Measurements from ENCODE around the gene ACVR1. TPM values are rescaled to one million over a fixed set of nuclear protein-coding genes. Genes with fewer than 3 reads are reported as not detected.

Gene ACVR1
- total and polyA plus RNA-seq, 2 of the 13 experiments (the other 11 are each of a cell fraction or from before 2014, with no cell fraction given), result 2.3 to 5.4 TPM

GRCh38 chr2:157874348-157874747 lies 1.8 kb downstream of the ACVR1 start:
- Histone ChIP-seq H2AFZ (ENCODE audit: low read length) (no peak overlapping the region), H3K79me2 (ENCODE audit: insufficient read depth, low read length) (no peaks in the 10 kb centered on the region), H3K4me3 (replicated peaks in 1 of 3; ENCODE audit: insufficient read depth in 1 of 3, low read depth in 2 of 3, low read length in 3 of 3) (peak overlapping the region in 1 of 3 experiments; percentile 94; a peak in 1 of 6 replicates), H3K27me3 (ENCODE audit: control insufficient read depth in 1 of 2, insufficient read depth in 2 of 2, low read length in 2 of 2) (peaks cover 0 to 13% of the 10 kb centered on the region in 2 experiments; a peak in 1 of 5 replicates), H3K4me1 (ENCODE audit: insufficient read depth, low read length) (peaks cover 43% of the 10 kb centered on the region), H4K20me1 (ENCODE audit: insufficient read depth, low read length) (no peaks in the 10 kb centered on the region), H3K9me3 (ENCODE audit: low read length) (no peaks in the 10 kb centered on the region), H3K9ac (ENCODE audit: insufficient read depth, low read depth, low read length) (no peak overlapping the region), H3K4me2 (ENCODE audit: low read depth, low read length) (peak overlapping the region; percentile 98), H3K36me3 (replicated peaks in 1 of 2; ENCODE audit: control insufficient read depth in 1 of 2, insufficient read depth in 2 of 2, low read length in 2 of 2) (no peaks in the 10 kb centered on the region), H3K27ac (ENCODE audit: extremely low read length, insufficient read depth, low read length) (no peak overlapping the region)
- 90% methylated on average over 4 of the region's 4 CpGs for WGBS (ENCODE audit: low lambda C conversion rate)
- no TSS peak for BruUV-seq (replicated peaks)
- DNase-seq (ENCODE audit: low spot score), result no peak
- intact Hi-C loops (cut with micrococcal nuclease; ENCODE audit: unreplicated experiment), result loop anchor here (10.0 kb wide), 1 partner anchor 250 kb away; the partner anchor contains the start of gene ACVR1C
- in situ Hi-C loops (cut with HindIII; ENCODE audit: extremely low pct_ligation_motif_present, low pct_unique_long_range_greater_than_20kb), result no loop called here
- TF ChIP-seq MXI1 (IDR thresholded peaks at IDR 0.05; ENCODE audit: borderline replicate concordance, low read depth, low read length) (no peak), DR1 (CRISPR knock-in tag; IDR thresholded peaks at IDR 0.05) (no peak), ZNF441 (CRISPR knock-in tag; IDR thresholded peaks at IDR 0.05; ENCODE audit: borderline replicate concordance) (no peak), ARNTL (CRISPR knock-in tag; IDR thresholded peaks at IDR 0.05) (no peak), NFIB (CRISPR knock-in tag; IDR thresholded peaks at IDR 0.05; ENCODE audit: borderline replicate concordance) (no peak), NFIC (IDR thresholded peaks at IDR 0.05; ENCODE audit: low read length) (no peak), TSC22D2 (CRISPR knock-in tag; IDR thresholded peaks at IDR 0.05; ENCODE audit: borderline replicate concordance) (no peak), NCOR1 (IDR thresholded peaks at IDR 0.05; ENCODE audit: borderline replicate concordance, low read length) (no peak), ATF7-NPFF (CRISPR knock-in tag; IDR thresholded peaks at IDR 0.05; ENCODE audit: low read depth) (no peak), KDM1A (CRISPR knock-in tag; IDR thresholded peaks at IDR 0.05) (no peak), ZNF564 (CRISPR knock-in tag; IDR thresholded peaks at IDR 0.05) (no peak)
- TF ChIP-seq, protein P1, sequence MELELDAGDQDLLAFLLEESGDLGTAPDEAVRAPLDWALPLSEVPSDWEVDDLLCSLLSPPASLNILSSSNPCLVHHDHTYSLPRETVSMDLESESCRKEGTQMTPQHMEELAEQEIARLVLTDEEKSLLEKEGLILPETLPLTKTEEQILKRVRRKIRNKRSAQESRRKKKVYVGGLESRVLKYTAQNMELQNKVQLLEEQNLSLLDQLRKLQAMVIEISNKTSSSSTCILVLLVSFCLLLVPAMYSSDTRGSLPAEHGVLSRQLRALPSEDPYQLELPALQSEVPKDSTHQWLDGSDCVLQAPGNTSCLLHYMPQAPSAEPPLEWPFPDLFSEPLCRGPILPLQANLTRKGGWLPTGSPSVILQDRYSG (CRISPR knock-in tag; IDR thresholded peaks at IDR 0.05), result no peak
- no peak for ATAC-seq
- no peak for FAIRE-seq
- ChIA-PET POLR2A (interaction anchor here (3.6 kb wide), 1 partner anchor 37 kb away, joined by 26 read pairs; no protein-coding TSS in a partner anchor), CTCF (ENCODE audit: low intra/inter-chr PET ratio, low total read pairs) (no interaction called here)
